B cell (primary cell): Measurements from ENCODE around the gene TMIGD2. TPM values are rescaled to one million over a fixed set of nuclear protein-coding genes. Genes with fewer than 3 reads are reported as not detected.
A peak's percentile ranks its signal among the peaks of the same experiment; 100 is the strongest.

Experiments
- ATAC-seq: fragments of 200-7000 bp; cut with Tn5 transposase; one replicate; pipeline ENCODE4 v1.10.0; 2021; ENCODE audit warnings: low read depth, mild to moderate bottlenecking, moderate number of reproducible peaks, moderate library complexity
- CTCF ChIA-PET: fragments of 350-600 bp; sonication (Branson Sonifier 250); formaldehyde crosslinking; loops from one replicate; lab custom pipeline; 2021; ENCODE audit warnings: antibody characterized with exemption, inconsistent platforms; lab: Charles Lee
- POLR2A ChIA-PET: fragments of 350-600 bp; sonication (Branson Sonifier 250); formaldehyde crosslinking; loops from one replicate; lab custom pipeline; 2021; ENCODE audit warnings: antibody characterized with exemption; lab: Charles Lee
- DNase-seq: peaks from one replicate; pipeline ENCODE4 v3.0.0; 2013
- H2AFZ ChIP-seq: 2 replicates; pipeline ENCODE4 v1.6.1; 2012; ENCODE audit warnings: mild to moderate bottlenecking, low read depth, low read length; ENCODE audit not compliant: insufficient read depth, poor library complexity, severe bottlenecking
- H3K27ac ChIP-seq, 2 donors: 1 replicate in 1 of 2; 2 replicates in 1 of 2; pipeline ENCODE4 v1.5.1; 2012 to 2013; ENCODE audit warnings: low read length in 2 of 2, mild to moderate bottlenecking in 2 of 2, moderate library complexity in 1 of 2
- H3K27me3 ChIP-seq, 4 experiments: fragments of 200-600 bp in 1 of 4; sonication (generic) in 1 of 4; replicated peaks in 1 of 4; 1 replicate in 2 of 4; 2 replicates in 2 of 4; pipeline versions ENCODE4 v1.6.1 to v1.7.0; 2013 to 2016; ENCODE audit warnings: low read length in 3 of 4, mild to moderate bottlenecking in 2 of 4, mixed read lengths in 1 of 4, moderate library complexity in 1 of 4; ENCODE audit not compliant: insufficient read depth in 4 of 4, control insufficient read depth in 3 of 4; ENCODE audit errors: control extremely low read depth in 1 of 4
- H3K36me3 ChIP-seq, 2 experiments: replicated peaks in 1 of 2; 1 replicate in 1 of 2; 2 replicates in 1 of 2; pipeline versions ENCODE4 v1.6.1 to v1.7.1; 2013; ENCODE audit warnings: low read length in 1 of 2; ENCODE audit not compliant: insufficient read depth in 2 of 2, control insufficient read depth in 1 of 2; ENCODE audit errors: control extremely low read depth in 1 of 2, extremely low read depth in 1 of 2
- H3K4me1 ChIP-seq, 2 donors: fragments of 200-600 bp in 1 of 2; sonication (generic) in 1 of 2; 1 replicate in 1 of 2; 2 replicates in 1 of 2; pipeline versions ENCODE4 v1.5.1 to v1.6.1; 2013 to 2017; ENCODE audit warnings: low read length in 2 of 2; ENCODE audit not compliant: control insufficient read depth in 2 of 2, insufficient read depth in 2 of 2
- H3K4me2 ChIP-seq: replicated peaks from 2 replicates; pipeline ENCODE3; 2012; ENCODE audit warnings: mild to moderate bottlenecking, low read depth, low read length; ENCODE audit not compliant: poor library complexity, severe bottlenecking
- H3K4me3 ChIP-seq, 5 experiments: fragments of 200-600 bp in 1 of 5; sonication (generic) in 1 of 5; 1 replicate in 3 of 5; 2 replicates in 2 of 5; pipeline versions ENCODE4 v1.5.1 to v1.7.0; 2011 to 2016; ENCODE audit warnings: low read length in 4 of 5, mild to moderate bottlenecking in 4 of 5, low read depth in 2 of 5, control low read depth in 1 of 5, moderate library complexity in 1 of 5; ENCODE audit not compliant: insufficient read depth in 1 of 5; ENCODE audit errors: control extremely low read depth in 1 of 5, extremely low read depth in 1 of 5
- H3K79me2 ChIP-seq: fragments of 200-600 bp; sonication (generic); one replicate; pipeline ENCODE4 v1.6.0; 2016; ENCODE audit warnings: low read length; ENCODE audit not compliant: control insufficient read depth, insufficient read depth
- H3K9ac ChIP-seq: fragments of 200-600 bp; sonication (generic); 2 replicates; pipeline ENCODE4 v1.6.1; 2017; ENCODE audit warnings: mild to moderate bottlenecking, low read length, moderate library complexity
- H3K9me3 ChIP-seq, 3 donors: one replicate each; pipeline versions ENCODE4 v1.6.1 to v1.7.1; 2013; ENCODE audit warnings: low read length in 2 of 3; ENCODE audit not compliant: control insufficient read depth in 2 of 3, insufficient read depth in 1 of 3; ENCODE audit errors: control extremely low read depth in 1 of 3
- H4K20me1 ChIP-seq: 2 replicates; pipeline ENCODE4 v1.6.0; 2012; ENCODE audit warnings: mild to moderate bottlenecking, low read length; ENCODE audit not compliant: insufficient read depth, control insufficient read depth, poor library complexity, severe bottlenecking
- H3K27ac Mint-ChIP-seq: one replicate; pipeline ENCODE4 v1.8.0; 2021; ENCODE audit warnings: mixed read lengths
- H3K27me3 Mint-ChIP-seq: one replicate; pipeline ENCODE4 v1.8.0; 2021; ENCODE audit warnings: mixed read lengths
- H3K4me1 Mint-ChIP-seq: one replicate; pipeline ENCODE4 v1.8.0; 2021; ENCODE audit warnings: mixed read lengths
- H3K4me3 Mint-ChIP-seq: one replicate; pipeline ENCODE4 v1.8.0; 2021; ENCODE audit warnings: mixed read lengths
- H3K9me3 Mint-ChIP-seq: one replicate; pipeline ENCODE4 v1.8.0; 2022; ENCODE audit warnings: mixed read lengths; ENCODE audit not compliant: insufficient read depth
- CTCF ChIP-seq: fragments of 200-600 bp; IDR thresholded peaks from one replicate; pipeline ENCODE4 v1.8.0; 2022; ENCODE audit warnings: antibody characterized with exemption, mild to moderate bottlenecking
- EZH2 ChIP-seq: IDR thresholded peaks from 2 replicates; pipeline ENCODE4 v1.6.1; 2012; ENCODE audit warnings: borderline replicate concordance, low read depth, mild to moderate bottlenecking, moderate library complexity, low read length; ENCODE audit not compliant: insufficient read depth, poor library complexity, severe bottlenecking
- WGBS: methylation state at CpG from one replicate; pipeline ENCODE4 v1.1.5; 2013; ENCODE audit warnings: missing lambda C conversion rate; ENCODE audit not compliant: insufficient coverage; 5-methylcytosine and 5-hydroxymethylcytosine counted together
- intact Hi-C: fragments of 100-400 bp; cut with micrococcal nuclease; formaldehyde crosslinking; loops from one replicate; pipeline ENCODE4 v1.10.0; 2022
- polyA plus RNA-seq: library from polyadenylated mRNA; depleted of rRNA; stranded (reverse); fragments of >200 nt; gene quantifications from 2 replicates; pipeline ENCODE4 v1.2.3, GENCODE V29; 2012
- total RNA-seq, 2 donors: library from RNA; stranded (reverse); fragments of 120-200 nt in 1 of 2; gene quantifications; 1 replicate in 1 of 2; 2 replicates in 1 of 2; pipeline versions ENCODE4 v1.2.3 to v1.2.4, GENCODE V29; 2013 to 2022

TMIGD2 gene
- total and polyA plus RNA-seq, 2 donors (not counting 1 experiment from before 2014, with no cell fraction given) = 0.24 TPM; not detected in 1

GRCh38 chr19:4267101-4267900 is 34.9 kb downstream of the TMIGD2 start:
- intact Hi-C loops = loop anchor here (1.0 kb wide), 2 partner anchors 85 to 135 kb away; partner anchors contain the start of gene CHAF1A
- H3K27me3 ChIP-seq = no peaks in the 10 kb centered on the region
- Mint-ChIP-seq H3K27ac (peak overlapping the region; percentile 37), H3K4me3 (no peak overlapping the region), H3K9me3 (no peaks in the 10 kb centered on the region), H3K4me1 (peaks cover 12% of the 10 kb centered on the region), H3K27me3 (no peaks in the 10 kb centered on the region)
- no peak overlapping the region for H3K27ac ChIP-seq
- ATAC-seq (peak; percentile 79), DNase-seq (peak; percentile 70)
- CTCF ChIA-PET = interaction anchor here (0.7 to 8.1 kb wide), 17 partner anchors 9 to 369 kb away, joined by 3 to 89 read pairs (median 4); partner anchors contain the start of genes CHAF1A, HDGFL2, MPND and SH3GL1
- H3K9ac ChIP-seq = no peak overlapping the region
- H3K9me3 ChIP-seq = peaks cover 0 to under 1% (median 0%) of the 10 kb centered on the region in 3 donors
- H4K20me1 ChIP-seq = peaks cover 9% of the 10 kb centered on the region
- H3K79me2 ChIP-seq = no peaks in the 10 kb centered on the region
- H3K36me3 ChIP-seq = peaks cover 0 to 60% of the 10 kb centered on the region in 2 experiments
- POLR2A ChIA-PET = interaction anchor here (1.2 kb wide), 1 partner anchor 133 kb away, joined by 3 read pairs; the partner anchor contains the start of gene SH3GL1
- no peak overlapping the region for H3K4me2 ChIP-seq
- TF ChIP-seq EZH2 (no peak), CTCF (peak; percentile 84)
- WGBS = 68% methylated on average over 16 of the region's 21 CpGs
- no peak overlapping the region for H3K4me3 ChIP-seq
- H2AFZ ChIP-seq = no peak overlapping the region
- peaks cover 0 to 11% of the 10 kb centered on the region in 2 donors for H3K4me1 ChIP-seq
